K562 (cell line): ENCODE measurements around the gene IMMP2L. TPM values are rescaled to one million over a fixed set of nuclear protein-coding genes. Genes with fewer than 3 reads are reported as not detected.

ENCODE experiments used
- ATAC-seq: fragments of 200-7000 bp; cut with Tn5 transposase; 3 replicates; pipeline ENCODE4 v1.9.1; 2020; ENCODE audit warnings: moderate library complexity
- BruUV-seq: library from RNA; stranded (reverse); fragments of 400-500 nt; replicated peaks from 2 replicates; lab custom pipeline; 2021; lab: Mats Ljungman, UMichigan
- CTCF ChIA-PET: fragments of 300-600 bp; formaldehyde crosslinking; extraction: SDS; loops from one replicate; lab custom pipeline; 2021; ENCODE audit warnings: low intra/inter-chr PET ratio; lab: Yijun Ruan, JAX
- POLR2A ChIA-PET: fragments of 300-600, 350-650 bp; sonication (Branson Sonifier 250); formaldehyde crosslinking; extraction: SDS; loops from one replicate; lab custom pipeline; 2021; ENCODE audit warnings: antibody characterized with exemption, inconsistent platforms; lab: Yijun Ruan, JAX
- DNase-seq, 4 experiments: peaks; one replicate each; pipeline versions ENCODE4 v3.0.0 to v3.0.0-alpha.2; 2011 to 2018; ENCODE audit warnings: low spot score in 3 of 4, mixed read lengths in 3 of 4; ENCODE audit errors: extremely low read depth in 1 of 4
- FAIRE-seq: peaks from 2 replicates; lab custom pipeline; 2011; peaks lifted over from hg19 to GRCh38; lab: Jason Lieb, UNC
- H2AFZ ChIP-seq: 2 replicates; pipeline ENCODE4 v1.6.0; 2011; ENCODE audit warnings: low read depth, low read length, control low read depth, inconsistent platforms
- H3K27ac ChIP-seq: fragments of 200-600 bp; 3 replicates; pipeline ENCODE4 v1.8.0; 2011; ENCODE audit warnings: low read depth, mild to moderate bottlenecking, control low read depth, inconsistent platforms, low read length, moderate library complexity, mixed read lengths; ENCODE audit errors: extremely low read depth
- H3K27me3 ChIP-seq, 2 experiments: fragments of 300-600 bp in 1 of 2; 2 replicates in 1 of 2; 3 replicates in 1 of 2; pipeline versions ENCODE4 v1.6.0 to v1.8.0; 2011; ENCODE audit warnings: inconsistent platforms in 2 of 2, low read length in 2 of 2, mild to moderate bottlenecking in 1 of 2, mixed read lengths in 1 of 2, moderate library complexity in 1 of 2; ENCODE audit not compliant: control insufficient read depth in 2 of 2, insufficient read depth in 2 of 2
- H3K36me3 ChIP-seq: fragments of 300-600 bp; 3 replicates; pipeline ENCODE4 v1.8.0; 2011; ENCODE audit warnings: mild to moderate bottlenecking, low read length, inconsistent platforms; ENCODE audit not compliant: control insufficient read depth, insufficient read depth
- H3K4me1 ChIP-seq, 2 experiments: fragments of 200-600 bp in 1 of 2; replicated peaks in 1 of 2; 2 replicates in 1 of 2; 3 replicates in 1 of 2; pipeline versions ENCODE4 v1.5.1 to v1.8.0; 2011; ENCODE audit warnings: inconsistent platforms in 2 of 2, low read length in 2 of 2, mild to moderate bottlenecking in 1 of 2, mixed read lengths in 1 of 2, moderate library complexity in 1 of 2; ENCODE audit not compliant: control insufficient read depth in 2 of 2, insufficient read depth in 2 of 2
- H3K4me2 ChIP-seq: 2 replicates; pipeline ENCODE4 v1.6.1; 2011; ENCODE audit warnings: low read length, control low read depth, inconsistent platforms, mixed read lengths; ENCODE audit not compliant: insufficient read depth
- H3K4me3 ChIP-seq: fragments of 200-600 bp; sonication (generic), shearing (Covaris generic); 2 replicates; pipeline ENCODE4 v1.5.1; 2016; ENCODE audit warnings: control low read depth, inconsistent platforms
- H3K79me2 ChIP-seq: fragments of 200-600 bp; 3 replicates; pipeline ENCODE4 v1.8.0; 2011; ENCODE audit warnings: low read length, inconsistent platforms; ENCODE audit not compliant: control insufficient read depth, insufficient read depth
- H3K9ac ChIP-seq, 2 experiments: 2 replicates each; pipeline versions ENCODE4 v1.6.0 to v1.6.1; 2011; ENCODE audit warnings: low read depth in 2 of 2, low read length in 2 of 2, control low read depth in 1 of 2, inconsistent platforms in 1 of 2, mild to moderate bottlenecking in 1 of 2, mixed read lengths in 1 of 2; ENCODE audit not compliant: insufficient read depth in 1 of 2
- H3K9me1 ChIP-seq: one replicate; pipeline ENCODE4 v1.6.0; 2011; ENCODE audit warnings: inconsistent platforms, mild to moderate bottlenecking, low read length, moderate library complexity; ENCODE audit not compliant: control insufficient read depth, insufficient read depth
- H3K9me3 ChIP-seq: replicated peaks from 2 replicates; pipeline ENCODE4 v1.5.1; 2011; ENCODE audit warnings: low read depth, low read length, inconsistent platforms; ENCODE audit not compliant: control insufficient read depth, insufficient read depth
- H4K20me1 ChIP-seq: replicated peaks from 2 replicates; pipeline ENCODE4 v1.6.1; 2011; ENCODE audit warnings: low read length, inconsistent platforms, mixed read lengths; ENCODE audit not compliant: control insufficient read depth, insufficient read depth
- ASH1L ChIP-seq: fragments of 450-650 bp; IDR thresholded peaks from 2 replicates; pipeline ENCODE4 v1.6.1; 2018; ENCODE audit warnings: borderline replicate concordance, mild to moderate bottlenecking, low read depth; ENCODE audit not compliant: partially characterized antibody
- DDX20 ChIP-seq: fragments of 450-650 bp; IDR thresholded peaks from 2 replicates; pipeline ENCODE4 v1.6.1; 2016; ENCODE audit warnings: missing genetic modification characterization, low read depth, mild to moderate bottlenecking, missing compliant biosample characterization, moderate library complexity
- HOMEZ ChIP-seq: fragments of 250-450 bp; sonication (Bioruptor Pico); IDR thresholded peaks from 2 replicates; pipeline ENCODE4 v1.4.0; 2020; ENCODE audit warnings: mild to moderate bottlenecking, moderate library complexity
- NCOA1 ChIP-seq: fragments of 450-650 bp; IDR thresholded peaks from 2 replicates; pipeline ENCODE4 v1.6.1; 2016; ENCODE audit warnings: low read depth
- RBBP5 ChIP-seq: fragments of 200-600 bp; sonication (generic); IDR thresholded peaks from 2 replicates; pipeline ENCODE4 v1.6.1; 2012; ENCODE audit warnings: borderline replicate concordance, mild to moderate bottlenecking, low read length, control low read depth, inconsistent platforms; ENCODE audit not compliant: insufficient read depth, poor library complexity, severe bottlenecking
- RBM39 ChIP-seq: fragments of 200-400 bp; formaldehyde crosslinking; optimal IDR thresholded peaks from 2 replicates; pipeline ENCODE3; 2018; ENCODE audit warnings: low read depth, low read length
- TAF9B ChIP-seq: fragments of 450-650 bp; IDR thresholded peaks from 2 replicates; pipeline ENCODE4 v1.6.1; 2018; ENCODE audit warnings: mild to moderate bottlenecking; ENCODE audit not compliant: partially characterized antibody
- ZFPM2 ChIP-seq: fragments of 250-450 bp; sonication (Bioruptor Pico); IDR thresholded peaks from 2 replicates; pipeline ENCODE4 v1.5.1; 2022; ENCODE audit warnings: mild to moderate bottlenecking
- WGBS: fragments of 100-300 bp; shearing (Covaris generic); methylation state at CpG from one replicate; pipeline ENCODE4 v1.1.6; 2016; ENCODE audit warnings: low coverage, mixed read lengths; ENCODE audit not compliant: insufficient coverage; ENCODE audit errors: missing lambda C conversion rate; 5-methylcytosine and 5-hydroxymethylcytosine counted together
- in situ Hi-C: fragments of 300-500 bp; cut with MboI; formaldehyde crosslinking; loops from 4 replicates; pipeline ENCODE4 v1.15.0; 2018; ENCODE audit warnings: inconsistent platforms, mixed read lengths
- intact Hi-C: fragments of 100-400 bp; cut with micrococcal nuclease; formaldehyde crosslinking; loops from 2 replicates; pipeline ENCODE4 v1.14.2; 2022
- polyA plus RNA-seq, 8 experiments: library from polyadenylated mRNA; depleted of rRNA in 4 of 8; stranded (reverse) in 5 of 8; unstranded in 3 of 8; fragments of >200 nt; fragmentation: Nextera tagmentation in 2 of 8; fragmentation: Illumina TruSeq in 1 of 8; extraction: Ambion mirVana in 2 of 8; extraction: Trizol in 1 of 8; gene quantifications; 2 replicates each; pipeline versions ENCODE4 v1.2.1 to v1.2.3, GENCODE V29; 2011 to 2014; ENCODE audit warnings: inconsistent platforms in 1 of 8, missing spikeins in 1 of 8
- total RNA-seq, 7 experiments: library from RNA; depleted of rRNA in 6 of 7; stranded (reverse); fragments of >200 nt in 6 of 7; fragmentation: Illumina TruSeq in 2 of 7; extraction: Trizol in 2 of 7; gene quantifications; 2 replicates each; pipeline versions ENCODE4 v1.2.1 to v1.2.3, GENCODE V29; 2011 to 2021; ENCODE audit warnings: low replicate concordance in 1 of 7
- TF ChIP-seq, protein P1 (sequence below): fragments of 450-650 bp; IDR thresholded peaks from 2 replicates; pipeline ENCODE4 v1.6.1; 2017; ENCODE audit warnings: antibody characterized with exemption, mild to moderate bottlenecking

IMMP2L gene
- total and polyA plus RNA-seq, 9 of the 15 experiments (the other 6 are each of a cell fraction or from before 2014, with no cell fraction given): 29.7 to 116 (median 53.0) TPM

GRCh38 chr7:111516612-111517011 lies 45.7 kb downstream of the IMMP2L start (continued):
- TF ChIP-seq HOMEZ (CRISPR knock-in tag): no peak
- TF ChIP-seq, protein P1, sequence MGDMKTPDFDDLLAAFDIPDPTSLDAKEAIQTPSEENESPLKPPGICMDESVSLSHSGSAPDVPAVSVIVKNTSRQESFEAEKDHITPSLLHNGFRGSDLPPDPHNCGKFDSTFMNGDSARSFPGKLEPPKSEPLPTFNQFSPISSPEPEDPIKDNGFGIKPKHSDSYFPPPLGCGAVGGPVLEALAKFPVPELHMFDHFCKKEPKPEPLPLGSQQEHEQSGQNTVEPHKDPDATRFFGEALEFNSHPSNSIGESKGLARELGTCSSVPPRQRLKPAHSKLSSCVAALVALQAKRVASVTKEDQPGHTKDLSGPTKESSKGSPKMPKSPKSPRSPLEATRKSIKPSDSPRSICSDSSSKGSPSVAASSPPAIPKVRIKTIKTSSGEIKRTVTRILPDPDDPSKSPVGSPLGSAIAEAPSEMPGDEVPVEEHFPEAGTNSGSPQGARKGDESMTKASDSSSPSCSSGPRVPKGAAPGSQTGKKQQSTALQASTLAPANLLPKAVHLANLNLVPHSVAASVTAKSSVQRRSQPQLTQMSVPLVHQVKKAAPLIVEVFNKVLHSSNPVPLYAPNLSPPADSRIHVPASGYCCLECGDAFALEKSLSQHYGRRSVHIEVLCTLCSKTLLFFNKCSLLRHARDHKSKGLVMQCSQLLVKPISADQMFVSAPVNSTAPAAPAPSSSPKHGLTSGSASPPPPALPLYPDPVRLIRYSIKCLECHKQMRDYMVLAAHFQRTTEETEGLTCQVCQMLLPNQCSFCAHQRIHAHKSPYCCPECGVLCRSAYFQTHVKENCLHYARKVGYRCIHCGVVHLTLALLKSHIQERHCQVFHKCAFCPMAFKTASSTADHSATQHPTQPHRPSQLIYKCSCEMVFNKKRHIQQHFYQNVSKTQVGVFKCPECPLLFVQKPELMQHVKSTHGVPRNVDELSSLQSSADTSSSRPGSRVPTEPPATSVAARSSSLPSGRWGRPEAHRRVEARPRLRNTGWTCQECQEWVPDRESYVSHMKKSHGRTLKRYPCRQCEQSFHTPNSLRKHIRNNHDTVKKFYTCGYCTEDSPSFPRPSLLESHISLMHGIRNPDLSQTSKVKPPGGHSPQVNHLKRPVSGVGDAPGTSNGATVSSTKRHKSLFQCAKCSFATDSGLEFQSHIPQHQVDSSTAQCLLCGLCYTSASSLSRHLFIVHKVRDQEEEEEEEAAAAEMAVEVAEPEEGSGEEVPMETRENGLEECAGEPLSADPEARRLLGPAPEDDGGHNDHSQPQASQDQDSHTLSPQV: no peak
- TF ChIP-seq ZFPM2 (CRISPR knock-in tag): no peak
- TF ChIP-seq, all 486 proteins: peak for 0

- intact Hi-C loops (no loop called here), in situ Hi-C loops (no loop called here)
- POLR2A ChIA-PET: no interaction called here
- 70% methylated on average over 1 of the region's 1 CpG for WGBS
- ATAC-seq (no peak), DNase-seq (no peak), FAIRE-seq (no peak)
- H3K9me1 ChIP-seq: no peaks in the 10 kb centered on the region
- no peak overlapping the region for H3K9ac ChIP-seq
- H2AFZ ChIP-seq: no peak overlapping the region
- H4K20me1 ChIP-seq: no peaks in the 10 kb centered on the region
- no peak overlapping the region for H3K4me2 ChIP-seq
- no peak overlapping the region for H3K27ac ChIP-seq
- CTCF ChIA-PET: no interaction called here
- H3K4me3 ChIP-seq: no peak overlapping the region
- peaks cover 9% of the 10 kb centered on the region; the same call in 1 of the 3 replicates for H3K79me2 ChIP-seq
- no peaks in the 10 kb centered on the region for H3K27me3 ChIP-seq
- peaks cover 7 to 17% of the 10 kb centered on the region in 2 experiments; a peak in 3 of 5 replicates for H3K4me1 ChIP-seq
- H3K36me3 ChIP-seq: peaks cover 10% of the 10 kb centered on the region; the same call in 1 of the 3 replicates
- no peaks in the 10 kb centered on the region for H3K9me3 ChIP-seq
- BruUV-seq: no TSS peak
- no peak for TF ChIP-seq ASH1L
- TF ChIP-seq RBM39: no peak
- no peak for TF ChIP-seq RBBP5
- TF ChIP-seq TAF9B: no peak
- TF ChIP-seq DDX20 (tag): no peak
- no peak for TF ChIP-seq NCOA1
Observed at GRCh38 chr7:111513566-111513965, 48.7 kb downstream of the IMMP2L start.
